Measurements from ENCODE around the gene PLCD4. TPM values are rescaled to one million over a fixed set of nuclear protein-coding genes. Genes with fewer than 3 reads are reported as not detected.

PLCD4 gene
- total and polyA plus RNA-seq, 10 of the 15 experiments (the other 5 are each of a cell fraction or from before 2014, with no cell fraction given) = under 0.01 to 1.5 (median 0.23) TPM; not detected in 2

DNA sequence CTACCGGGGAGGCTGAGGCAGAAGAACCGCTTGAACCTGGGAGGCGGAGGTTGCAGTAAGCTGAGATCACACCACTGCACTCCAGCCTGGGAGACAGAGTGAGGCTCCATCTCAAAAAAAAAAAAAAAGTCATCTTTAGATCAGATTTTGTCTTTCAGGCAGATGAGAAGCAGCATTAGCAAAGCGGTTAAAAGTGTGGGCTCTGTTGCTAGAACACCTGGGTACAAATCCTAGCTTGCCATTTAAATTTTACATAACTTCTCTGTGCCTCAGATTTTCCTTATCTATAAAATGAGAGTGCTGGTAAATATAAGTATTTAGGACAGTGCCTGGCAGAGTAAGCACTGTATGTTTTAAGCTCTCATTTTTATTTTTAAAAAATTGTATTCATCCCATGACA lies 30.8 kb upstream of the PLCD4 start:
- Histone ChIP-seq H2AFZ (ENCODE audit: control insufficient read depth, low read depth, low read length) (no peak overlapping the region), H3K27ac (ENCODE audit: control insufficient read depth, insufficient read depth) (no peak overlapping the region), H4K20me1 (ENCODE audit: control insufficient read depth, insufficient read depth) (0 out of 2 replicates have a peak, but pooled peaks cover 3% of the 10 kb centered on the region), H3K4me2 (ENCODE audit: control insufficient read depth, insufficient read depth) (no peak overlapping the region), H3K4me1 (ENCODE audit: control insufficient read depth, insufficient read depth, low read length) (peaks cover 4% of the 10 kb centered on the region; the same call in 1 of the 2 replicates), H3K9ac (ENCODE audit: control insufficient read depth, insufficient read depth, low read length) (no peak overlapping the region), H3K79me2 (ENCODE audit: control insufficient read depth, insufficient read depth, low read length) (peaks cover 71% of the 10 kb centered on the region), H3K36me3 (ENCODE audit: control insufficient read depth in 2 of 2, insufficient read depth in 2 of 2, low read length in 1 of 2) (peaks cover 0 to 38% of the 10 kb centered on the region in 2 experiments; a peak in 3 of 4 replicates), H3K9me3 (replicated peaks; ENCODE audit: control insufficient read depth, insufficient read depth, low read length) (no peaks in the 10 kb centered on the region), H3K4me3 (no peak overlapping the region), H3K27me3 (replicated peaks in 1 of 2; ENCODE audit: control insufficient read depth in 2 of 2, insufficient read depth in 2 of 2, low read length in 1 of 2) (no peaks in the 10 kb centered on the region)
- RAD21 ChIA-PET (ENCODE audit: unreplicated experiment) = no interaction called here
- TF ChIP-seq, protein P1, sequence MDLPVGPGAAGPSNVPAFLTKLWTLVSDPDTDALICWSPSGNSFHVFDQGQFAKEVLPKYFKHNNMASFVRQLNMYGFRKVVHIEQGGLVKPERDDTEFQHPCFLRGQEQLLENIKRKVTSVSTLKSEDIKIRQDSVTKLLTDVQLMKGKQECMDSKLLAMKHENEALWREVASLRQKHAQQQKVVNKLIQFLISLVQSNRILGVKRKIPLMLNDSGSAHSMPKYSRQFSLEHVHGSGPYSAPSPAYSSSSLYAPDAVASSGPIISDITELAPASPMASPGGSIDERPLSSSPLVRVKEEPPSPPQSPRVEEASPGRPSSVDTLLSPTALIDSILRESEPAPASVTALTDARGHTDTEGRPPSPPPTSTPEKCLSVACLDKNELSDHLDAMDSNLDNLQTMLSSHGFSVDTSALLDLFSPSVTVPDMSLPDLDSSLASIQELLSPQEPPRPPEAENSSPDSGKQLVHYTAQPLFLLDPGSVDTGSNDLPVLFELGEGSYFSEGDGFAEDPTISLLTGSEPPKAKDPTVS (IDR thresholded peaks at IDR 0.05; ENCODE audit: low read depth, low read length) = no peak
- TF ChIP-seq CEBPB (IDR thresholded peaks at IDR 0.05; ENCODE audit: borderline replicate concordance in 1 of 2, low read depth in 2 of 2, low read length in 2 of 2) (no peak), CREB1 (IDR thresholded peaks at IDR 0.05; ENCODE audit: low read depth) (no peak)
- CTCF ChIA-PET = interaction anchor here (0.6 to 1.3 kb wide), 3 partner anchors 14 to 82 kb away, joined by 3 to 4 read pairs (median 3); partner anchors contain the start of genes BCS1L and ZNF142
- POLR2A ChIA-PET = interaction anchor here (0.7 to 1.3 kb wide), 3 partner anchors 59 to 1315 kb away, joined by 3 to 4 read pairs (median 3); no protein-coding TSS in a partner anchor
- WGBS (ENCODE audit: insufficient coverage, insufficient replicate concordance, low lambda C conversion rate, missing lambda C conversion rate) = 95% methylated on average over 4 of the region's 4 CpGs
- FAIRE-seq (no peak), ATAC-seq (no peak), DNase-seq (ENCODE audit: low read depth, low spot score) (no peak)
- SMC1A ChIA-PET (ENCODE audit: uncharacterized antibody, unreplicated experiment) = interaction anchor here (1.0 to 2.1 kb wide), 3 partner anchors 9 to 13 kb away, joined by 3 to 6 read pairs (median 3); no protein-coding TSS in a partner anchor
- BruUV-seq (replicated peaks) = no TSS peak
- intact Hi-C loops (cut with micrococcal nuclease; ENCODE audit: unreplicated experiment) (no loop called here), in situ Hi-C loops (cut with MboI) (no loop called here)

All from GM12878 (cell line).